HG03060 (cell line): ENCODE results near the gene AIFM1.

Experiments used
- ATAC-seq: cut with Tn5 transposase; IDR thresholded peaks from one replicate; pipeline ENCODE4 v1.9.1; 2021; ENCODE audit warnings: low read depth, moderate number of reproducible peaks; ENCODE audit not compliant: unreplicated experiment

Gene AIFM1

GRCh38 chrX:130165703-130166502 lies at the start of gene AIFM1:
TSS of gene AIFM1 (minus strand) at chrX:130165841. CDS start at chrX:130165656, 185 bp downstream.
- ATAC-seq = peak; percentile 83

GRCh38 chrX:130213376-130213775 lies 47.7 kb upstream of the AIFM1 start:
- no peak for ATAC-seq

- ATAC-seq = no peak
Measured at GRCh38 chrX:130212371-130212770, 46.7 kb upstream of the AIFM1 start.

- ATAC-seq = no peak
Measured at GRCh38 chrX:130211415-130212186, 46.0 kb upstream of the AIFM1 start.

- ATAC-seq = no peak
Measured at GRCh38 chrX:130204647-130205046, 39.0 kb upstream of the AIFM1 start.

- ATAC-seq = no peak
Measured at GRCh38 chrX:130197464-130197863, 31.8 kb upstream of the AIFM1 start.

- ATAC-seq = no peak
Measured at GRCh38 chrX:130196466-130196865, 30.8 kb upstream of the AIFM1 start.

GRCh38 chrX:130190801-130191200 lies 25.2 kb upstream of the AIFM1 start:
- no peak for ATAC-seq

GRCh38 chrX:130186651-130187050 lies 21.0 kb upstream of the AIFM1 start:
- no peak for ATAC-seq

GRCh38 chrX:130184857-130185256 lies 19.2 kb upstream of the AIFM1 start:
- no peak for ATAC-seq

GRCh38 chrX:130184168-130184567 lies 18.5 kb upstream of the AIFM1 start:
- ATAC-seq = no peak

GRCh38 chrX:130179579-130180215 lies 14.1 kb upstream of the AIFM1 start:
- no peak for ATAC-seq

GRCh38 chrX:130179170-130179569 lies 13.5 kb upstream of the AIFM1 start:
- ATAC-seq = no peak

- ATAC-seq = no peak
Measured at GRCh38 chrX:130176942-130177341, 11.3 kb upstream of the AIFM1 start.

GRCh38 chrX:130176354-130176776 lies 10.7 kb upstream of the AIFM1 start:
- ATAC-seq = peak; percentile 76

GRCh38 chrX:130174937-130175336 lies 9.3 kb upstream of the AIFM1 start:
- no peak for ATAC-seq

- no peak for ATAC-seq
Measured at GRCh38 chrX:130174045-130174704, 8.5 kb upstream of the AIFM1 start.

GRCh38 chrX:130173190-130173895 lies 7.7 kb upstream of the AIFM1 start:
- no peak for ATAC-seq

- no peak for ATAC-seq
Measured at GRCh38 chrX:130172127-130172845, 6.6 kb upstream of the AIFM1 start.
